CD14-positive monocyte (primary cell): ENCODE measurements around the gene TMEM107. TPM values are rescaled to one million over a fixed set of nuclear protein-coding genes. Genes with fewer than 3 reads are reported as not detected.
A peak's percentile ranks its signal among the peaks of the same experiment; 100 is the strongest.

ENCODE experiments used
- DNase-seq, 3 donors: peaks; one replicate each; pipeline ENCODE4 v3.0.0-alpha.2; 2011 to 2022
- H2AFZ ChIP-seq: 2 replicates; pipeline ENCODE4 v1.6.0; 2012; ENCODE audit warnings: mild to moderate bottlenecking, low read depth, low read length, inconsistent platforms; ENCODE audit not compliant: insufficient read depth, poor library complexity, severe bottlenecking
- H3K27ac ChIP-seq, 2 donors: 1 replicate in 1 of 2; 2 replicates in 1 of 2; pipeline ENCODE4 v1.5.1; 2012 to 2013; ENCODE audit warnings: low read length in 2 of 2, control low read depth in 1 of 2, inconsistent platforms in 1 of 2, low read depth in 1 of 2, mild to moderate bottlenecking in 1 of 2
- H3K27me3 ChIP-seq, 2 donors: one replicate each; pipeline versions ENCODE4 v1.6.0 to v1.6.1; 2011 to 2013; ENCODE audit warnings: low read length in 2 of 2; ENCODE audit not compliant: control insufficient read depth in 2 of 2, insufficient read depth in 2 of 2
- H3K36me3 ChIP-seq, 2 donors: replicated peaks in 1 of 2; 1 replicate in 1 of 2; 2 replicates in 1 of 2; pipeline versions ENCODE4 v1.5.1 to v1.6.1; 2012 to 2013; ENCODE audit warnings: low read length in 2 of 2, control low read depth in 1 of 2, inconsistent platforms in 1 of 2, mild to moderate bottlenecking in 1 of 2; ENCODE audit not compliant: insufficient read depth in 2 of 2, control insufficient read depth in 1 of 2
- H3K4me1 ChIP-seq, 2 donors: 1 replicate in 1 of 2; 2 replicates in 1 of 2; pipeline versions ENCODE4 v1.5.1 to v1.6.1; 2012 to 2013; ENCODE audit warnings: low read length in 2 of 2, control low read depth in 1 of 2, inconsistent platforms in 1 of 2, mild to moderate bottlenecking in 1 of 2, moderate library complexity in 1 of 2; ENCODE audit not compliant: insufficient read depth in 2 of 2, control insufficient read depth in 1 of 2
- H3K4me2 ChIP-seq: replicated peaks from 2 replicates; pipeline ENCODE3; 2012; ENCODE audit warnings: low read length, moderate library complexity, mild to moderate bottlenecking; ENCODE audit not compliant: poor library complexity, severe bottlenecking; ENCODE audit errors: extremely low read depth
- H3K4me3 ChIP-seq, 3 experiments: fragments of 200-600 bp in 1 of 3; sonication (generic) in 1 of 3; replicated peaks in 1 of 3; 1 replicate in 2 of 3; 2 replicates in 1 of 3; pipeline ENCODE4 v1.5.1; 2011 to 2013; ENCODE audit warnings: low read length in 3 of 3, mild to moderate bottlenecking in 3 of 3, control low read depth in 2 of 3, low read depth in 2 of 3, inconsistent platforms in 1 of 3, moderate library complexity in 1 of 3
- H3K79me2 ChIP-seq: 2 replicates; pipeline ENCODE4 v1.6.0; 2012; ENCODE audit warnings: mild to moderate bottlenecking, control low read depth, inconsistent platforms, low read length, moderate library complexity; ENCODE audit not compliant: insufficient read depth
- H3K9ac ChIP-seq: 2 replicates; pipeline ENCODE4 v1.6.0; 2017; ENCODE audit warnings: low read length, mild to moderate bottlenecking; ENCODE audit not compliant: insufficient read depth, poor library complexity, severe bottlenecking
- H3K9me3 ChIP-seq, 2 donors: replicated peaks in 1 of 2; 1 replicate in 1 of 2; 2 replicates in 1 of 2; pipeline versions ENCODE4 v1.5.1 to v1.6.1; 2012 to 2013; ENCODE audit warnings: low read length in 2 of 2, control low read depth in 1 of 2; ENCODE audit not compliant: control insufficient read depth in 1 of 2, insufficient read depth in 1 of 2
- H4K20me1 ChIP-seq: 2 replicates; pipeline ENCODE4 v1.6.0; 2012; ENCODE audit warnings: mild to moderate bottlenecking, low read length, control low read depth, moderate library complexity; ENCODE audit not compliant: insufficient read depth
- H3K27ac Mint-ChIP-seq, 7 donors: one replicate each; pipeline ENCODE4 v1.8.0; 2020; ENCODE audit warnings: mild to moderate bottlenecking in 7 of 7, mixed read lengths in 7 of 7, moderate library complexity in 6 of 7, inconsistent platforms in 2 of 7
- H3K27me3 Mint-ChIP-seq, 3 donors: one replicate each; pipeline ENCODE4 v1.8.0; 2021 to 2022; ENCODE audit warnings: low read depth in 3 of 3, mild to moderate bottlenecking in 3 of 3, mixed read lengths in 3 of 3, moderate library complexity in 3 of 3, inconsistent platforms in 1 of 3
- H3K36me3 Mint-ChIP-seq, 2 donors: one replicate each; pipeline ENCODE4 v1.8.0; 2020; ENCODE audit warnings: mixed read lengths in 2 of 2, inconsistent platforms in 1 of 2, mild to moderate bottlenecking in 1 of 2
- H3K4me1 Mint-ChIP-seq: one replicate; pipeline ENCODE4 v1.8.0; 2020; ENCODE audit warnings: mild to moderate bottlenecking, mixed read lengths
- H3K4me3 Mint-ChIP-seq, 2 donors: one replicate each; pipeline ENCODE4 v1.8.0; 2020; ENCODE audit warnings: mild to moderate bottlenecking in 2 of 2, mixed read lengths in 2 of 2, moderate library complexity in 1 of 2
- H3K9me3 Mint-ChIP-seq, 7 donors: one replicate each; pipeline ENCODE4 v1.8.0; 2020 to 2022; ENCODE audit warnings: mixed read lengths in 7 of 7, mild to moderate bottlenecking in 6 of 7, moderate library complexity in 6 of 7, inconsistent platforms in 2 of 7
- CTCF ChIP-seq: fragments of 200-600 bp; IDR thresholded peaks from one replicate; pipeline ENCODE4 v1.8.0; 2022; ENCODE audit warnings: antibody characterized with exemption, mild to moderate bottlenecking
- WGBS: methylation state at CpG from one replicate; pipeline ENCODE4 v1.1.5; 2013; ENCODE audit warnings: missing lambda C conversion rate; ENCODE audit not compliant: insufficient coverage; 5-methylcytosine and 5-hydroxymethylcytosine counted together
- intact Hi-C, 2 donors: fragments of 100-400 bp; cut with micrococcal nuclease; formaldehyde crosslinking; loops; one replicate each; pipeline versions ENCODE4 v1.15.0 to v1.15.1; 2023
- polyA plus RNA-seq, 3 donors: library from polyadenylated mRNA; depleted of rRNA in 1 of 3; unstranded in 2 of 3; stranded (reverse) in 1 of 3; fragments of 300-500 nt in 2 of 3; fragments of >200 nt in 1 of 3; fragmentation: Illumina TruSeq in 2 of 3; gene quantifications; 1 replicate in 2 of 3; 2 replicates in 1 of 3; pipeline ENCODE4 v1.2.3, GENCODE V29; 2012 to 2021

TMEM107 gene
- polyA plus RNA-seq, 3 donors: 20.5 to 37.4 (median 31.4) TPM

- Mint-ChIP-seq H3K36me3 (no peaks in the 10 kb centered on the region), H3K4me3 (no peak overlapping the region), H3K27ac (peak overlapping the region in 6 of 7 donors; percentile 86 to 94 (median 92)), H3K27me3 (no peaks in the 10 kb centered on the region), H3K4me1 (peaks cover 9% of the 10 kb centered on the region), H3K9me3 (no peaks in the 10 kb centered on the region)
- Histone ChIP-seq H3K4me1 (peaks cover 63 to 67% of the 10 kb centered on the region in 2 donors), H3K9me3 (no peaks in the 10 kb centered on the region), H3K4me3 (peak overlapping the region; percentile 26 to 90 (median 87)), H3K27ac (peak overlapping the region; percentile 72 to 74), H2AFZ (peak overlapping the region; percentile 85), H3K36me3 (no peaks in the 10 kb centered on the region), H3K9ac (no peak overlapping the region), H4K20me1 (peaks cover 28% of the 10 kb centered on the region), H3K27me3 (no peaks in the 10 kb centered on the region), H3K4me2 (peak overlapping the region; percentile 96), H3K79me2 (peaks cover 23% of the 10 kb centered on the region)
- intact Hi-C loops: loop anchor here in 1 of 2 donors (2.0 kb wide), 1 partner anchor 32 kb away; no protein-coding TSS in a partner anchor
- TF ChIP-seq CTCF: no peak
- DNase-seq: no peak
- no CpG with 5 or more reads among the region's 6 CpGs for WGBS
Observed at GRCh38 chr17:8190506-8190905, 14.3 kb upstream of the TMEM107 start.

GRCh38 chr17:8189711-8190477 lies 13.7 kb upstream of the TMEM107 start, which contains the start of gene BORCS6:
BORCS6 (minus strand) TSS chr17:8190180; CDS start chr17:8190140, 40 bp downstream.
- Histone ChIP-seq H3K4me2 (peak within 1 kb of the TSS; percentile 96), H3K9ac (peak within 1 kb of the TSS; percentile 79), H3K4me3 (peak within 1 kb of the TSS; percentile 82 to 90 (median 87)), H3K36me3 (no peaks in the 10 kb centered on the region), H3K79me2 (peaks cover 23% of the 10 kb centered on the region), H4K20me1 (peaks cover 28% of the 10 kb centered on the region), H3K4me1 (peaks cover 65 to 73% of the 10 kb centered on the region in 2 donors), H2AFZ (peak within 1 kb of the TSS; percentile 85), H3K27ac (peak within 1 kb of the TSS; percentile 78 to 89), H3K9me3 (no peaks in the 10 kb centered on the region), H3K27me3 (no peaks in the 10 kb centered on the region)
- peaks cover 0 to 5% (median under 1%) of the 10 kb centered on the region in 3 donors for H3K27me3 Mint-ChIP-seq
- WGBS: under 1% methylated on average over 66 of the region's 70 CpGs
- H3K4me3 Mint-ChIP-seq: no peak within 1 kb of the TSS
- peak within 1 kb of the TSS in 6 of 7 donors; percentile 88 to 94 (median 92) for H3K27ac Mint-ChIP-seq
- intact Hi-C loops: loop anchor here (2.0 to 10.0 kb wide), 4 partner anchors 33 to 68 kb away; partner anchors contain the start of genes CTC1 (in 1 of the 2), HES7 (in 1 of the 2), PER1 (in 1 of the 2) and PFAS (in 1 of the 2)
- H3K36me3 Mint-ChIP-seq: no peaks in the 10 kb centered on the region
- TF ChIP-seq CTCF: no peak
- H3K9me3 Mint-ChIP-seq: peaks cover 0 to under 1% (median 0%) of the 10 kb centered on the region in 7 donors
- H3K4me1 Mint-ChIP-seq: peaks cover 9% of the 10 kb centered on the region
- peak; percentile 96 to 98 (median 98) for DNase-seq
